Heart left ventricle (tissue), 13 donors: ENCODE measurements around the gene APP.

Experiments
- CTCF ChIP-seq, 12 donors: fragments of 200-600 bp; sonication (generic) in 4 of 12; IDR thresholded peaks; one replicate each; pipeline versions ENCODE4 v1.5.0 to v1.8.0; 2018 to 2022; ENCODE audit warnings: antibody characterized with exemption in 12 of 12, mild to moderate bottlenecking in 5 of 12
- POLR2A ChIP-seq, 2 donors: fragments of 450-650 bp; IDR thresholded peaks; one replicate each; pipeline ENCODE4 v1.6.1; 2017; ENCODE audit warnings: antibody characterized with exemption in 2 of 2, mild to moderate bottlenecking in 2 of 2, moderate library complexity in 2 of 2
- donor health status: ischemic (EF 13 %, LVEDD 7.1; RV severe dilation, severe dysfunction).
- donor health status: DM: no; HTN: yes; CAD: no.
- donor health status: DM: no; HTN: no; CAD: no.
- donor health status: ischemic (EF 25% LVEDD 6.9; RV normal size, moderate dysfunction).
- donor health status: ischemic (EF 25% LVEDD 5.7; RV mildly dilated, moderate dysfunction).
- donor health status: ischemic (EF 35%, LVEDD 5.7; RV mildly dilated, moderate dysfunction).
- donor health status: nonischemic (EF 11% LVEDD 7.7; RV severe dilation, severe dysfunction).
- donor health status: DM: yes; HTN: yes; CAD: no.
- donor health status: PGD.
- donor health status: ischemic (EF 29% LVEDD 5.4; RV normal size, mild dysfunction).
- donor health status: nonischemic (EF 23%, LVEDD 6.1; RV moderate dilation, normal function).

DNA sequence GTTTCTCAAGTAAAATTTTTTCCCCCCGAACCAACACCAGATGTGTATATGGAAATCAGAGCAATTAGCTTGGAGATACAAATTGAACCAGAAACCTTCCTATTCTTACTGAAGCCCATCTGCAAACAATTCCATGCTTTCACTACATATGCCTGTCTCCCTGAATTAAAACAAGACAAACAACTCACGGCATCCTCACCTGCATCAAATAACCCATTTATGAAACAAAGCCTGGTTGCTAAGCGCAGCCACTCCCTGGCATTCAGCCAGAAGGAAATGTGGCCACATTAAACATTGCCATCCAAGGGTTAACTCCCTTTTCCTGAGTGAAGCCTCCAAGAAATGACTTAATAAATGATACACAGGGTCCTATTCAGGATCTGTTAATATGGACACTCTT is 55.3 kb downstream of the APP start:
- TF ChIP-seq CTCF (IDR thresholded peaks at IDR 0.05): no peak
- no peak for TF ChIP-seq POLR2A (IDR thresholded peaks at IDR 0.05)
